Measurements from ENCODE around the gene WWOX.

DNA sequence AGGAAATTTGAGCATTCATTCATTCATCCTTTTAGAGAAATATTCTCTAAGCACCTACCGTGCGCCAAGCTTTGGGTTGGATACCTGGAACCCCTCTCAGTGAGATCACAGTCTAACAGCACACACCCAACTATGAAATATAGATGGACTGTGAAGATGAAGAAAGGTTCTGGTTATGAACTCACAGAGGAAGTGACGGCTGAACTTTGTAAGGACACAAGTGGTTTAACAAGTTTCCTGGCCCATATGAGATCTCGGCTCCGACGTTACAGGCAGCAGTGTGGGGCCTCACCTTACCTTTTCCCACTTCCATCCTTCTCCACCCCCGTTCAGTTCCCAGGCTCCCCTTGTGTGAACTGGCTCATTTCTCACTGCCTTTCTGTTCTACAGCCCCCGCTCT lies 1094.8 kb downstream of the WWOX start:
- TF ChIP-seq EZH2 (IDR thresholded peaks at IDR 0.05; ENCODE audit: borderline replicate concordance, insufficient read depth, low read length, poor library complexity, severe bottlenecking) (no peak), POLR2AphosphoS5 (IDR thresholded peaks at IDR 0.05) (no peak), EP300 (conservative IDR thresholded peaks at IDR 0.05; ENCODE audit: poor library complexity, severe bottlenecking) (no peak), TAF1 (IDR thresholded peaks at IDR 0.05; ENCODE audit: low read depth) (no peak), RAD21 (conservative IDR thresholded peaks at IDR 0.05) (no peak)
- TF ChIP-seq, protein P1, sequence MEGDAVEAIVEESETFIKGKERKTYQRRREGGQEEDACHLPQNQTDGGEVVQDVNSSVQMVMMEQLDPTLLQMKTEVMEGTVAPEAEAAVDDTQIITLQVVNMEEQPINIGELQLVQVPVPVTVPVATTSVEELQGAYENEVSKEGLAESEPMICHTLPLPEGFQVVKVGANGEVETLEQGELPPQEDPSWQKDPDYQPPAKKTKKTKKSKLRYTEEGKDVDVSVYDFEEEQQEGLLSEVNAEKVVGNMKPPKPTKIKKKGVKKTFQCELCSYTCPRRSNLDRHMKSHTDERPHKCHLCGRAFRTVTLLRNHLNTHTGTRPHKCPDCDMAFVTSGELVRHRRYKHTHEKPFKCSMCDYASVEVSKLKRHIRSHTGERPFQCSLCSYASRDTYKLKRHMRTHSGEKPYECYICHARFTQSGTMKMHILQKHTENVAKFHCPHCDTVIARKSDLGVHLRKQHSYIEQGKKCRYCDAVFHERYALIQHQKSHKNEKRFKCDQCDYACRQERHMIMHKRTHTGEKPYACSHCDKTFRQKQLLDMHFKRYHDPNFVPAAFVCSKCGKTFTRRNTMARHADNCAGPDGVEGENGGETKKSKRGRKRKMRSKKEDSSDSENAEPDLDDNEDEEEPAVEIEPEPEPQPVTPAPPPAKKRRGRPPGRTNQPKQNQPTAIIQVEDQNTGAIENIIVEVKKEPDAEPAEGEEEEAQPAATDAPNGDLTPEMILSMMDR (IDR thresholded peaks at IDR 0.05; ENCODE audit: poor library complexity, severe bottlenecking), result no peak

All from neural cell (in vitro differentiated cells).